Rectal smooth muscle tissue (tissue), 1 donor: ENCODE measurements around the gene SYT5.
A peak's percentile ranks its signal among the peaks of the same experiment; 100 is the strongest.

Experiments
- H3K27ac ChIP-seq: one replicate; pipeline ENCODE4 v1.7.0; 2013; ENCODE audit warnings: low read depth, low read length, inconsistent platforms
- H3K27me3 ChIP-seq: one replicate; pipeline ENCODE4 v1.7.0; 2013; ENCODE audit warnings: low read length; ENCODE audit not compliant: control insufficient read depth, insufficient read depth
- H3K36me3 ChIP-seq: one replicate; pipeline ENCODE4 v1.7.0; 2013; ENCODE audit warnings: low read length; ENCODE audit not compliant: control insufficient read depth, insufficient read depth
- H3K4me1 ChIP-seq: one replicate; pipeline ENCODE4 v1.7.0; 2013; ENCODE audit warnings: low read length; ENCODE audit not compliant: control insufficient read depth, insufficient read depth
- H3K4me3 ChIP-seq: one replicate; pipeline ENCODE4 v1.7.0; 2013; ENCODE audit warnings: low read length
- H3K9ac ChIP-seq: one replicate; pipeline ENCODE4 v1.7.0; 2013; ENCODE audit warnings: low read length

Gene SYT5

GRCh38 chr19:55197528-55197927 is 17.4 kb upstream of the SYT5 start:
- no peak overlapping the region for H3K27ac ChIP-seq
- no peak overlapping the region for H3K9ac ChIP-seq
- H3K36me3 ChIP-seq = no peaks in the 10 kb centered on the region

GRCh38 chr19:55196803-55197202 is 16.7 kb upstream of the SYT5 start:
- H3K36me3 ChIP-seq = no peaks in the 10 kb centered on the region
- no peak overlapping the region for H3K27ac ChIP-seq
- H3K27me3 ChIP-seq = no peaks in the 10 kb centered on the region
- no peak overlapping the region for H3K9ac ChIP-seq
- H3K4me1 ChIP-seq = no peaks in the 10 kb centered on the region
- H3K4me3 ChIP-seq = no peak overlapping the region

More at GRCh38 chr19:55197528-55197927, 17.4 kb upstream of the SYT5 start:
- Histone ChIP-seq H3K27me3 (no peaks in the 10 kb centered on the region), H3K4me3 (no peak overlapping the region), H3K4me1 (no peaks in the 10 kb centered on the region)

DNA sequence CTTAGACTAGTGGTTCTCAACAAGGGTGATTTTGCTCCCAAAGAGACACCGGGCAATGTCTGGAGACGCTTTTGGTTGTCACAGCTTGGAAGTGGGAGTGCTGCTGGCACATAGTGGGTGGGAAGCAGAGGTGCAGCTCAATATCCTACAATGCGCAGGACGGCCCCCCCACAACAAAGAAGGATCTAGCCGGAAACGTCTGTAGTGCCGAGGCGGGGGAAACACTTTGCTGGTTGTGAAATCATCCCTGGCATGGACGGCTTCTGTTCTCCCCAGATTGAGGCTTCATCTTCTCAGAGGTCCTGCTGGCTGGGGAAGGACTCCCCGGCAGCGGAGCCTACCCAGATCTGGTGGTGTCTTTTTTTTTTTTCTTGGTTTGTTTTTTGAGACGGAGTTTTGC is 13.4 kb upstream of the SYT5 start:
- H3K4me3 ChIP-seq = no peak overlapping the region
- H3K9ac ChIP-seq = no peak overlapping the region
- H3K27me3 ChIP-seq = no peaks in the 10 kb centered on the region
- H3K4me1 ChIP-seq = no peaks in the 10 kb centered on the region
- H3K27ac ChIP-seq = no peak overlapping the region
- H3K36me3 ChIP-seq = no peaks in the 10 kb centered on the region

- no peaks in the 10 kb centered on the region for H3K4me1 ChIP-seq
- no peak overlapping the region for H3K9ac ChIP-seq
- no peak overlapping the region for H3K27ac ChIP-seq
- no peaks in the 10 kb centered on the region for H3K36me3 ChIP-seq
- H3K27me3 ChIP-seq = no peaks in the 10 kb centered on the region
- H3K4me3 ChIP-seq = no peak overlapping the region
Observed at GRCh38 chr19:55189403-55189835, 9.3 kb upstream of the SYT5 start.

GRCh38 chr19:55188625-55189024 is 8.5 kb upstream of the SYT5 start:
- no peak overlapping the region for H3K4me3 ChIP-seq
- H3K4me1 ChIP-seq = no peaks in the 10 kb centered on the region
- H3K27me3 ChIP-seq = no peaks in the 10 kb centered on the region
- no peak overlapping the region for H3K9ac ChIP-seq
- no peak overlapping the region for H3K27ac ChIP-seq
- H3K36me3 ChIP-seq = no peaks in the 10 kb centered on the region

- no peaks in the 10 kb centered on the region for H3K36me3 ChIP-seq
- no peaks in the 10 kb centered on the region for H3K4me1 ChIP-seq
- H3K27ac ChIP-seq = no peak overlapping the region
- H3K27me3 ChIP-seq = peaks cover 5% of the 10 kb centered on the region
- no peak overlapping the region for H3K9ac ChIP-seq
- H3K4me3 ChIP-seq = no peak overlapping the region
Observed at GRCh38 chr19:55186080-55186479, 6.0 kb upstream of the SYT5 start.

DNA sequence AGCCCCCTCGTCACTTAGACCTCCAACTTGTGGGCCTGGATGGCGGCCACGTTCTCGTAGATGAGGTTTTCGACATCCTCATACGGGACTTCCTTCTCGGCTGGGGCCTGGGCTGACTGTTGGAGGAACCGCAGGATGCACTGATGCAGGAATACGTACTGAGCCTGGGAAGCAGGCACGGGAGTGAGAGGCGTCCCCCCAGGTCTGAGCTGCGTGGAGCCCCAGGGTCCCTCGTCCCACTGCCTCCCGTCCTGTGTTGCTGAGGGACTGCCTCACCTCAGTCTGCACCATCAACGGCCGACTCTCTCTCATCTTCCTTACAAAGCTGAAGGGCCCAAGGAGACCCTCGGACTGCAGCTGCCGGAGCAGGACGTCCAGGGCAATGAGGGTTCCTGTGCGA is 1.7 kb upstream of the SYT5 start:
- Histone ChIP-seq H3K9ac (no peak overlapping the region), H3K27ac (no peak overlapping the region), H3K4me3 (no peak overlapping the region), H3K36me3 (no peaks in the 10 kb centered on the region), H3K27me3 (peaks cover 29% of the 10 kb centered on the region), H3K4me1 (no peaks in the 10 kb centered on the region)

DNA sequence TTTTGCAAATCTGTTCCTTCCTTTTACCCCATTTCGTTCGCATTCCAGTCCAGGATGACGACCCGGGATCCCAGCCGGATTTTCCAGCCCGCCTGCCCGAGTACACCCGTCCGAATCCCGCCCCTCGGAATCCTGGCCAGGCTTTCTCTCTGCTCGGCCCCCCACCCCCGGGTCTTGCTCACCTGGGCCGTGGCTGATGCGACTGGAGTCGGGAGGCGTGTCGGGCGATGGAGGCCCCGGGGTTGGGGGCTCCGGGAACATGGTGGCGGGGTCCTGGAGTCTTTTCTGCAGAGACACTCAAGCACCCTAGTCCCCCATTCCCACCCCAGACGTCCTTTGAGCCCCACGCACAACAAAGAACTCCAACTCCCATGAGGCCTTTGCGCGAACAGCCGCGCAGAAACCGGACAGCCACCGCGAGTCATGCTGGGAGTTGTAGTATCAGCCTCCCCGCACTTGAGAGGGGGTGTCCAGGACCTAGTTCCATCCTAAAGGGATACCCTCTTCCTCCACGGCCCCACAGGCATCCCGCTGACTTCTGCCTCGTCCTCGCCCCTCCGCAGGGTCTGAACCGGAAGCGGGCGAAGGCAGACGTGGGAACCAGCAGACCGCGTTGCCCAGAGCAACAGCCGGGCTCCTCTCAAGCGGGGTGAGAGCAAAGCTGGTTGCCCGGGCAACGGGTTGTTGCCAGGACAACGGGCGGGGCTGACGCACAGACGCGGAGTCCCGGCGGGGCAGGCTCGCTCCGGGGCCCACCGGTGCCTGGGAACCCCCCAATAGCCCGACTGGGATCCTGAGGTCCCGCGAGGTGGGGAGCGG is 1.1 kb downstream of the SYT5 start:
- H3K9ac ChIP-seq = no peak overlapping the region
- no peaks in the 10 kb centered on the region for H3K4me1 ChIP-seq
- H3K27me3 ChIP-seq = peaks cover 49% of the 10 kb centered on the region
- H3K36me3 ChIP-seq = no peaks in the 10 kb centered on the region
- H3K27ac ChIP-seq = no peak overlapping the region
- peak overlapping the region; percentile 62 for H3K4me3 ChIP-seq

DNA sequence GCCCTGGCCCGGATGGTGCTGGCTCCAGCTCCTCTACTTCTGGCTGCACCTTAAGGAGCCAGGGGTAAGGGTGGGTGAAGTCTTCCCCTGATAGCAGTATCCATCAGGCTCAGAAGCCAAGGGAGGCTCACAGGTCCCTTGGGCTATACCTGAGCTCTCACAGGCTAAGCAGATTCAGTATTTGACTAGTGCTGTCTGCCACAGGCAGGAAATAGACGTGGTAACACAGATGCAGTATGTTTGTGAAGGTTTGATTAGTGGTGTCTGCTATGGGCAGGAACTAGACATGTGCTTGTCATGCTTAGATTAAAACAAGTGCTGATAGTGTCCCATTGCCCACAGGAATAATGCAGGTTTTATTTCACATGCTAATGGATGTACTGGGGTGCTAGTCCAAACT is 4.0 kb downstream of the SYT5 start:
- no peak overlapping the region for H3K4me3 ChIP-seq
- peaks cover 57% of the 10 kb centered on the region for H3K27me3 ChIP-seq
- H3K9ac ChIP-seq = no peak overlapping the region
- H3K4me1 ChIP-seq = no peaks in the 10 kb centered on the region
- no peak overlapping the region for H3K27ac ChIP-seq
- no peaks in the 10 kb centered on the region for H3K36me3 ChIP-seq

GRCh38 chr19:55175117-55175867 is 4.8 kb downstream of the SYT5 start:
- Histone ChIP-seq H3K36me3 (no peaks in the 10 kb centered on the region), H3K27ac (no peak overlapping the region), H3K27me3 (peaks cover 50% of the 10 kb centered on the region), H3K9ac (no peak overlapping the region), H3K4me1 (no peaks in the 10 kb centered on the region), H3K4me3 (no peak overlapping the region)

GRCh38 chr19:55174425-55175116 is 5.5 kb downstream of the SYT5 start:
- Histone ChIP-seq H3K4me3 (no peak overlapping the region), H3K27ac (no peak overlapping the region), H3K36me3 (no peaks in the 10 kb centered on the region), H3K27me3 (peaks cover 53% of the 10 kb centered on the region), H3K4me1 (no peaks in the 10 kb centered on the region), H3K9ac (no peak overlapping the region)

GRCh38 chr19:55173714-55174409 is 6.2 kb downstream of the SYT5 start:
- no peak overlapping the region for H3K27ac ChIP-seq
- peaks cover 48% of the 10 kb centered on the region for H3K27me3 ChIP-seq
- no peaks in the 10 kb centered on the region for H3K36me3 ChIP-seq
- H3K4me1 ChIP-seq = no peaks in the 10 kb centered on the region
- H3K4me3 ChIP-seq = no peak overlapping the region
- H3K9ac ChIP-seq = no peak overlapping the region
